ENCODE measurements around the gene ADK.
"Not testable (repeated sequence)": the region's sequence is repeated elsewhere in the genome, so short reads cannot be mapped to it uniquely, and the experiment has no call there.

The ADK gene

DNA sequence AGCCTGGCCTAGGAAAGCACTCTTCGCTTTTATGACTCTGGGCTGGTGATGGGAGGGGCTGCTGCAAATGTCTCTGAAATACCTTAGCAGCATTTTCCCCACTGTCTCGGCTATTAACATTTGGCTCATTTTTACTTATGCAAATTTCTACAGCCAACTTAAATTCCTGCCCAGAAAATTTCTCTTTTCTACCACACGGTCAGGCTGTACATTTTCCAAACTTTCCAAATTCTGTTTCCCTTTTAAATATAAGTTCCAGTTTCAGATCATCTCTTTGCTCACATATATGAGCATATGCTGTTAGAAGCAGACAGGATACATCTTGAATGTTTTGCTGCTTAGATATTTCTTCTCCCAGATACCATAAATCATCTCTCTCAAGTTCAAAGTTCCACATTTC, 332.3 kb downstream of the ADK start:
- Histone ChIP-seq H3K9me3 (ENCODE audit: control insufficient read depth in 2 of 2, low read length in 2 of 2) (no peaks in the 10 kb centered on the region), H3K27ac (ENCODE audit: low read depth in 2 of 2, low read length in 2 of 2) (no peak overlapping the region), H3K36me3 (ENCODE audit: control insufficient read depth in 2 of 2, insufficient read depth in 2 of 2, low read length in 2 of 2) (no peaks in the 10 kb centered on the region), H3K9ac (ENCODE audit: low read depth in 1 of 2, low read length in 2 of 2) (no peak overlapping the region), H3K4me3 (ENCODE audit: low read length in 2 of 2) (no peak overlapping the region), H3K27me3 (ENCODE audit: control insufficient read depth in 2 of 2, insufficient read depth in 2 of 2, low read length in 2 of 2) (no peaks in the 10 kb centered on the region), H3K4me1 (ENCODE audit: control insufficient read depth in 2 of 2, insufficient read depth in 2 of 2, low read length in 2 of 2) (no peaks in the 10 kb centered on the region)

DNA sequence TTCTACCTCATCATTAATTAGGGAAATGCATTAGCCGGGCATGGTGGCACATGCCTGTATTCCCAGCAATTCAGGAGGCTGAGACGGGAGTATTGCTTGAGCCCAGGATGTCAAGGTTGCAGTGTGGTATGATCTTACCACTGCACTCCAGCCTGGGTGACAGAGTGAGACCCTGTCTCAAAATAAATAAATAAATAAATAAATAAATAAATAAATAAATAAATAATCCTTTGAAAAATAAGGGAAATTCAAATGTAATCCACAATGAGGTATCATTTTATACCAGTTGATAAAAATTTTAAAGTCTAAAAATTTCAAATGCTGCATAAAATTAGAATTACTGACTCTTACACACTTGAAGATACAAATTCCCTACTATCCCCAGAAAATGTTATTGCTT, 334.3 kb downstream of the ADK start:
- Histone ChIP-seq H3K27me3 (ENCODE audit: control insufficient read depth in 2 of 2, insufficient read depth in 2 of 2, low read length in 2 of 2) (no peaks in the 10 kb centered on the region), H3K4me1 (ENCODE audit: control insufficient read depth in 2 of 2, insufficient read depth in 2 of 2, low read length in 2 of 2) (no peaks in the 10 kb centered on the region), H3K36me3 (ENCODE audit: control insufficient read depth in 2 of 2, insufficient read depth in 2 of 2, low read length in 2 of 2) (no peaks in the 10 kb centered on the region), H3K4me3 (ENCODE audit: low read length in 2 of 2) (no peak overlapping the region), H3K9me3 (ENCODE audit: control insufficient read depth in 2 of 2, low read length in 2 of 2) (no peaks in the 10 kb centered on the region), H3K27ac (ENCODE audit: low read depth in 2 of 2, low read length in 2 of 2) (no peak overlapping the region), H3K9ac (ENCODE audit: low read depth in 1 of 2, low read length in 2 of 2) (no peak overlapping the region)

DNA sequence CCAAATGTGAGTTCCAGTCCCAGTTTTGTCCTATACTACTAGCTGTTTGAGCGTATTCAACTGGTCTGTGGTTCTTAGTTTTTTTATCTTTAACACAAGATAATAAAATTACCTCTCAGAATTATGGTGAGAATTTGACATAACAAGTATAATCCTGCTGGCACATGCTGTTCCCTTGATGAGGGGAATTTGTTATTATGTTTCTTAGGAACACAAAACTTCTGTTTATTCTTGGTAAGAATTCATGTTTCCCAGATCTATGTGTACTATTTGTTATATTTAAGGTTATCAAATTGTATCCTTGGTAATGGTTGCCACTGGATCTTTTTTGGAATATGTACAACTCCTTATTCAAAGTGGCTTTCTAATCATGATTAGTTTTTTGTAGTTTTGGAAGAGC, 335.6 kb downstream of the ADK start:
- Histone ChIP-seq H3K27me3 (ENCODE audit: control insufficient read depth in 2 of 2, insufficient read depth in 2 of 2, low read length in 2 of 2) (no peaks in the 10 kb centered on the region), H3K4me3 (ENCODE audit: low read length in 2 of 2) (no peak overlapping the region), H3K36me3 (ENCODE audit: control insufficient read depth in 2 of 2, insufficient read depth in 2 of 2, low read length in 2 of 2) (no peaks in the 10 kb centered on the region), H3K27ac (ENCODE audit: low read depth in 2 of 2, low read length in 2 of 2) (no peak overlapping the region), H3K9ac (ENCODE audit: low read depth in 1 of 2, low read length in 2 of 2) (no peak overlapping the region), H3K4me1 (ENCODE audit: control insufficient read depth in 2 of 2, insufficient read depth in 2 of 2, low read length in 2 of 2) (no peaks in the 10 kb centered on the region), H3K9me3 (ENCODE audit: control insufficient read depth in 2 of 2, low read length in 2 of 2) (no peaks in the 10 kb centered on the region)

DNA sequence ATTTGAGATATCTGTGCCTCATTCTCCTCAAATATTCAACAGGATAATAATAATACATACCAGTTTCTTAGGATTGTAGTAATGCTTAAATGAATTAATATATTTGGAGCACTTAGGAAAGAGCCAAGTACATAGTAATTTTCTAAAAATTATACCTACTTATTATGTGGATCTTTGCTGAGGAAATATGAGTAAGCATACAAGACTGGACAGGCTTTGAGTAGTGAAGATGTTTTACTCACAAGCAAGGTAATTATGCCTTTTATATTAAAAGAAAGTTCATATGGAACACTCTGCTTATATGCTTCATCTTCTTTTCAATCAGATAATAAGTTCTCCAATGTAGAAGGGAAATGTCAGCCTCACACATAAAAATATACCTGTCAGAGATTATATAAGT, 337.9 kb downstream of the ADK start:
- Histone ChIP-seq H3K27ac (ENCODE audit: low read depth in 2 of 2, low read length in 2 of 2) (no peak overlapping the region), H3K4me3 (ENCODE audit: low read length in 2 of 2) (no peak overlapping the region), H3K4me1 (ENCODE audit: control insufficient read depth in 2 of 2, insufficient read depth in 2 of 2, low read length in 2 of 2) (no peaks in the 10 kb centered on the region), H3K9me3 (ENCODE audit: control insufficient read depth in 2 of 2, low read length in 2 of 2) (no peaks in the 10 kb centered on the region), H3K27me3 (ENCODE audit: control insufficient read depth in 2 of 2, insufficient read depth in 2 of 2, low read length in 2 of 2) (no peaks in the 10 kb centered on the region), H3K36me3 (ENCODE audit: control insufficient read depth in 2 of 2, insufficient read depth in 2 of 2, low read length in 2 of 2) (no peaks in the 10 kb centered on the region), H3K9ac (ENCODE audit: low read depth in 1 of 2, low read length in 2 of 2) (no peak overlapping the region)

DNA sequence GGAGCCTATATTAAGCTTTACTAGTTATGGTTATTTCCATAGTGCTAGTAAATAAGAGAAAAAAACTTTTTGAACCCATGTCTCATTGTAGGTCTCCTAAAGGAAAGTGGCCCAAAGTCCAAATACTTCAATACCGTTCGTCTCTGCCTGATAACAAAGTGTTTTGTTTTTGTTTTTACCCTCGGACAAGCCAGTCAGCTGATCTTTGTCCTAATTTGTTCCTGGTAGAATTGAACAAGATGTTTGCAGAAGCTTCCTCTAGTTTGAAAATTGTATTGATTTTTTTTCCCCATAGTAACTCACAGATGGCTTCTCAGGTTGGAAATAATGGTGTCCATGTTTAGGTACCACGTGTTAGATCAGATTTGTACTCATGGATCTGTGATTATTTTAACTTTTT, 339.5 kb downstream of the ADK start:
- peaks cover 0 to 3% of the 10 kb centered on the region in 2 donors for H3K9me3 ChIP-seq (ENCODE audit: control insufficient read depth in 2 of 2, low read length in 2 of 2)
- no peaks in the 10 kb centered on the region for H3K36me3 ChIP-seq (ENCODE audit: control insufficient read depth in 2 of 2, insufficient read depth in 2 of 2, low read length in 2 of 2)
- no peak overlapping the region for H3K4me3 ChIP-seq (ENCODE audit: low read length in 2 of 2)
- no peak overlapping the region for H3K9ac ChIP-seq (ENCODE audit: low read depth in 1 of 2, low read length in 2 of 2)
- H3K4me1 ChIP-seq (ENCODE audit: control insufficient read depth in 2 of 2, insufficient read depth in 2 of 2, low read length in 2 of 2), result no peaks in the 10 kb centered on the region
- H3K27ac ChIP-seq (ENCODE audit: low read depth in 2 of 2, low read length in 2 of 2), result no peak overlapping the region
- no peaks in the 10 kb centered on the region for H3K27me3 ChIP-seq (ENCODE audit: control insufficient read depth in 2 of 2, insufficient read depth in 2 of 2, low read length in 2 of 2)

DNA sequence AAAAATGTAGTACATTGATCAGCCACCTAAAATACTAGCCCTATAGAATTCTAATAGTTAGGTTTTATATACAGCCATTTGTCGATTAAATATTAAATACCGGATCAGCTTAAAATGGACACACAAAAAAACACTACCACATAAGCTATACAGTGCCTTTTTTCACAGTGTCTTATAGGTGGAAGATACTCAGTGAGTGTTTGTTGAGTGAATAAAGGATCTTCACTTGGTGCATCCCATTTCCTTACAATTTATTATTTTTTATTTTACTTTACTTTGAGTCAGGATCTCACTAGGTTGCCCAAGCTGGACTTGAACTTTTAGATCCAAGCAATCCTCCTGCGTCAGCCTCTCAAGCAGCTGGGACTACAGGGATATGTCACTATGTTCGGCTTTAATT, 340.0 kb downstream of the ADK start:
- Histone ChIP-seq H3K4me3 (ENCODE audit: low read length in 2 of 2) (no peak overlapping the region), H3K27me3 (ENCODE audit: control insufficient read depth in 2 of 2, insufficient read depth in 2 of 2, low read length in 2 of 2) (no peaks in the 10 kb centered on the region), H3K36me3 (ENCODE audit: control insufficient read depth in 2 of 2, insufficient read depth in 2 of 2, low read length in 2 of 2) (no peaks in the 10 kb centered on the region), H3K27ac (ENCODE audit: low read depth in 2 of 2, low read length in 2 of 2) (no peak overlapping the region), H3K4me1 (ENCODE audit: control insufficient read depth in 2 of 2, insufficient read depth in 2 of 2, low read length in 2 of 2) (no peaks in the 10 kb centered on the region), H3K9me3 (ENCODE audit: control insufficient read depth in 2 of 2, low read length in 2 of 2) (peaks cover 0 to 4% of the 10 kb centered on the region in 2 donors), H3K9ac (ENCODE audit: low read depth in 1 of 2, low read length in 2 of 2) (no peak overlapping the region)

DNA sequence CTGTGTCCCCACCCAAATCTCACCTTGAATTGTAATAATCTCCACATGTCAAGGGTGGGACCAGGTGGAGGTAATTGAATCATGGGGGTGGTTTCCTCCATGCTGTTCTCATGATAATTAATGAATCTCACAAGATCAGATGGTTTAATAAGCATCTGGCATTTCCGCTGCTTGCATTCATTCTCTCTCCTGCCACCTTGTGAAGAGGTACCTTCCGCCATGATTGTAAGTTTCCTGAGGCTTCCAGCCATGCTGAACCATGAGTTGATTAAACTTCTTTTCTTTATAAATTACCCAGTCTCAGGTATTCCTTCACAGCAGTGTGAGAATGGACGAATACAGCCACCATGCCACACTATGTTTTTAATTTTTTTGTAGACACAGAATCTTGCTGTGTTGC, 345.3 kb downstream of the ADK start:
- not testable (repeated sequence) for H3K36me3 ChIP-seq (ENCODE audit: control insufficient read depth in 2 of 2, insufficient read depth in 2 of 2, low read length in 2 of 2); H3K9ac ChIP-seq (ENCODE audit: low read depth in 1 of 2, low read length in 2 of 2); H3K9me3 ChIP-seq (ENCODE audit: control insufficient read depth in 2 of 2, low read length in 2 of 2); H3K4me3 ChIP-seq (ENCODE audit: low read length in 2 of 2); H3K27me3 ChIP-seq (ENCODE audit: control insufficient read depth in 2 of 2, insufficient read depth in 2 of 2, low read length in 2 of 2); H3K27ac ChIP-seq (ENCODE audit: low read depth in 2 of 2, low read length in 2 of 2); H3K4me1 ChIP-seq (ENCODE audit: control insufficient read depth in 2 of 2, insufficient read depth in 2 of 2, low read length in 2 of 2)

DNA sequence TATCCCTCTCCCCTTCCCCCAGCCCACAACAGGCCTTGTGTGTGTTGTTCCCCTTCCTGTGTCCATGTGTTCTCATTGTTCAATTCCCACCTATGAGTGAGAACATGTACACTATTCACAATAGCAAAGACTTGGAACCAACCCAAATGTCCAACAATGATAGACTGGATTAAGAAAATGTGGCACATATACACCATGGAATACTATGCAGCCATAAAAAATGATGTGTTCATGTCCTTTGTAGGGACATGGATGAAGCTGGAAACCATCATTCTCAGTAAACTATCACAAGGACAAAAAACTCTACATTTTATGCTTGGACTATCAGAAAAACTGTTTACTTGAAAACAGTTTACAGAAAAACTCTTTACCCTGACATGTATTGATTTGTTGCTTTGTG, 347.6 kb downstream of the ADK start:
- H3K27ac ChIP-seq (ENCODE audit: low read depth in 2 of 2, low read length in 2 of 2); H3K4me3 ChIP-seq (ENCODE audit: low read length in 2 of 2); H3K36me3 ChIP-seq (ENCODE audit: control insufficient read depth in 2 of 2, insufficient read depth in 2 of 2, low read length in 2 of 2); H3K9ac ChIP-seq (ENCODE audit: low read depth in 1 of 2, low read length in 2 of 2); H3K9me3 ChIP-seq (ENCODE audit: control insufficient read depth in 2 of 2, low read length in 2 of 2); H3K27me3 ChIP-seq (ENCODE audit: control insufficient read depth in 2 of 2, insufficient read depth in 2 of 2, low read length in 2 of 2); H3K4me1 ChIP-seq (ENCODE audit: control insufficient read depth in 2 of 2, insufficient read depth in 2 of 2, low read length in 2 of 2): not testable (repeated sequence)

DNA sequence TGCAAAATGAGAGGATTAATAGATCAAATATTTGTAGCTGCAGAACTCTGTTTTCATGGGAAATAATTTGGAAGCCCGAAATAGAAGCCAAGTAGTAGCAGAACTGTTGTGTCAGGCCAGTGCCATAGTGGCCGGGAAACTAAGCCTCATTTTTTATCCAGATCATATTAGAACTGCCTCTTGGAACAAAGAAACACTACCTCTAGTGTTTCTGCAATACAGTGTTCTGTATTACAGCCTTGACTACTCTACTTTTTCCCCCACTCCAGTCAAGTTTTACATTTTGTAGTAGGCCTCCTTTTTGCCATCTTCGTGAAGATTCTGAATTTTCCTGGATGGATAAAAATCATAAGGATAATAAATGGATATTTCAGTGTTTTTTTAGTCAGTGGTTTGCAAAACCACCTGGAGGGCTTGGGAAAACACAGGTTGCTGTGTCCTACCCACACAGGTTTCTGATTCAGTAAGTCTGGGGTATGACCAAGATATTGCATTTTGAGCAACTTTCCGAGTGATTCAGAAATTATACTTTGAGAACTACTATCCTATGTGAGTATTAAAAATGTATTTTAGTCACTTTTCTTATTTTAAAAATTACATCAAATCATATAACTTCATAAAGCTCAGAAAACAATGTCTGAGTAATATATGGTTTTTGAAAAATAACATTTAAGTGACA, 349.1 kb downstream of the ADK start:
- H3K27ac ChIP-seq (ENCODE audit: low read depth in 2 of 2, low read length in 2 of 2), result no peak overlapping the region
- no peaks in the 10 kb centered on the region for H3K36me3 ChIP-seq (ENCODE audit: control insufficient read depth in 2 of 2, insufficient read depth in 2 of 2, low read length in 2 of 2)
- no peaks in the 10 kb centered on the region for H3K27me3 ChIP-seq (ENCODE audit: control insufficient read depth in 2 of 2, insufficient read depth in 2 of 2, low read length in 2 of 2)
- peaks cover 0 to 4% of the 10 kb centered on the region in 2 donors for H3K9me3 ChIP-seq (ENCODE audit: control insufficient read depth in 2 of 2, low read length in 2 of 2)
- H3K4me3 ChIP-seq (ENCODE audit: low read length in 2 of 2), result no peak overlapping the region
- H3K4me1 ChIP-seq (ENCODE audit: control insufficient read depth in 2 of 2, insufficient read depth in 2 of 2, low read length in 2 of 2), result no peaks in the 10 kb centered on the region
- no peak overlapping the region for H3K9ac ChIP-seq (ENCODE audit: low read depth in 1 of 2, low read length in 2 of 2)

DNA sequence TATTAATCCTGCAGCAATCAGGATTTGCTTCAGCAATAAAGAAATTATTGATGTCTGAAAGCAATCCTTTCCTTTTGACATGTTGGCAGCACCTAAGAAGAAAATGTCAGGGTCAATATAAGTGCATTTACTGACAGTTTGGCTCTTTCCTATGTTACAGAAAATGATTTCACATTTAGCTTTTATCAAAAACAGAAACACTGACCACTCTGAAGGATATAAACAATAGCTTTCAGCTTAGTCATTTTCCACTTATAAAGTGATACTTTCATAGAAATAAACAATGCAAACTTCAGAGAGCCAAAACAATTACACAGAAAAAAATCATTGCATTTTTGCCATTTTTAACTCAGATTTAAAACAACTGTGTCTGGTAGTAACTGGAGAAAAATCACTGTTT, 349.8 kb downstream of the ADK start:
- Histone ChIP-seq H3K27me3 (ENCODE audit: control insufficient read depth in 2 of 2, insufficient read depth in 2 of 2, low read length in 2 of 2) (no peaks in the 10 kb centered on the region), H3K27ac (ENCODE audit: low read depth in 2 of 2, low read length in 2 of 2) (no peak overlapping the region), H3K9ac (ENCODE audit: low read depth in 1 of 2, low read length in 2 of 2) (no peak overlapping the region), H3K9me3 (ENCODE audit: control insufficient read depth in 2 of 2, low read length in 2 of 2) (no peaks in the 10 kb centered on the region), H3K4me1 (ENCODE audit: control insufficient read depth in 2 of 2, insufficient read depth in 2 of 2, low read length in 2 of 2) (no peaks in the 10 kb centered on the region), H3K36me3 (ENCODE audit: control insufficient read depth in 2 of 2, insufficient read depth in 2 of 2, low read length in 2 of 2) (no peaks in the 10 kb centered on the region), H3K4me3 (ENCODE audit: low read length in 2 of 2) (no peak overlapping the region)

Measured in mucosa of rectum (tissue), 2 donors.